Cardiac muscle cell (in vitro differentiated cells and primary cell): Measurements from ENCODE around the gene MSMB. TPM values are rescaled to one million over a fixed set of nuclear protein-coding genes. Genes with fewer than 3 reads are reported as not detected.
A peak's percentile ranks its signal among the peaks of the same experiment; 100 is the strongest.

Source experiments
- DNase-seq, 2 donors: peaks; one replicate each; pipeline versions ENCODE4 v3.0.0 to v3.0.0-alpha.2; 2010 to 2017; ENCODE audit warnings: low read depth in 1 of 2, low spot score in 1 of 2
- H3K27ac ChIP-seq: fragments of 200-600 bp; sonication (generic); 2 replicates; pipeline ENCODE4 v1.5.1; 2016
- H3K27me3 ChIP-seq: fragments of 200-600 bp; sonication (generic); 2 replicates; pipeline ENCODE4 v1.6.0; 2016; ENCODE audit warnings: control low read depth
- H3K36me3 ChIP-seq: fragments of 200-600 bp; sonication (generic); 2 replicates; pipeline ENCODE4 v1.5.1; 2016; ENCODE audit warnings: control low read depth
- H3K4me1 ChIP-seq: fragments of 200-600 bp; sonication (generic); 2 replicates; pipeline ENCODE4 v1.8.1; 2017; ENCODE audit warnings: low read depth, mild to moderate bottlenecking, mixed run types
- H3K4me3 ChIP-seq: fragments of 200-600 bp; sonication (generic); 2 replicates; pipeline ENCODE4 v1.5.1; 2016; ENCODE audit warnings: mild to moderate bottlenecking
- H3K9me3 ChIP-seq: fragments of 200-600 bp; sonication (generic); 2 replicates; pipeline ENCODE4 v1.5.1; 2017; ENCODE audit warnings: low read depth, mild to moderate bottlenecking, control low read depth
- polyA plus RNA-seq: library from polyadenylated mRNA; unstranded; fragments of >200 nt; fragmentation: Nextera tagmentation; extraction: Ambion mirVana; gene quantifications from 2 replicates; pipeline ENCODE4 v1.2.1, GENCODE V29; 2016
- total RNA-seq: library from RNA; depleted of rRNA; stranded (reverse); fragments of >200 nt; gene quantifications from 2 replicates; pipeline ENCODE4 v1.2.3, GENCODE V29; 2016
- TF ChIP-seq, protein P1 (sequence below): IDR thresholded peaks from 2 replicates; pipeline ENCODE4 v1.5.1; 2012; ENCODE audit warnings: low read depth, mild to moderate bottlenecking, low read length

The MSMB gene
- total and polyA plus RNA-seq, 2 experiments from 2014 or later, result not detected

DNA sequence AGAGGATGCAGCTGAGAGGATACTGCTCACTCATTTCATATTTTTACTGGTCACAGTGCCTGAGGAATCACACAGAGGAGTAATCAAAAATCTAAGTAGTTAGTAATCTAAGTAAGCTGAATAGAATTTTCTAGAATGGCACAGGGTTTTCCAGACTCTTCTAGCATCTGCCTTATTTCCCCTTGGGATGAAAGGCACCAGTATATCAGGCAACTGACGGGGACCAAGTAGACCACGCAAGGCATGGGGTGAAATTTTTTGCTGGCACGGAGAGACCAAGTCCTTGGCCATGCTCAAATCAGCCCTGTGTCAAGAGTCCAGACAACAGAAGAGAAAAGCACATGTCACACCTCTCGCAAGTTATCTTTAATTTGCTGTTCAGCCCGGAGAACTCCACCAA, 29.9 kb downstream of the MSMB start:
- no peak for DNase-seq
- Histone ChIP-seq H3K4me1 (peaks cover 50% of the 10 kb centered on the region), H3K27ac (no peak overlapping the region), H3K36me3 (peaks cover 48% of the 10 kb centered on the region), H3K4me3 (no peak overlapping the region), H3K27me3 (no peaks in the 10 kb centered on the region), H3K9me3 (no peaks in the 10 kb centered on the region)
- TF ChIP-seq, protein P1, sequence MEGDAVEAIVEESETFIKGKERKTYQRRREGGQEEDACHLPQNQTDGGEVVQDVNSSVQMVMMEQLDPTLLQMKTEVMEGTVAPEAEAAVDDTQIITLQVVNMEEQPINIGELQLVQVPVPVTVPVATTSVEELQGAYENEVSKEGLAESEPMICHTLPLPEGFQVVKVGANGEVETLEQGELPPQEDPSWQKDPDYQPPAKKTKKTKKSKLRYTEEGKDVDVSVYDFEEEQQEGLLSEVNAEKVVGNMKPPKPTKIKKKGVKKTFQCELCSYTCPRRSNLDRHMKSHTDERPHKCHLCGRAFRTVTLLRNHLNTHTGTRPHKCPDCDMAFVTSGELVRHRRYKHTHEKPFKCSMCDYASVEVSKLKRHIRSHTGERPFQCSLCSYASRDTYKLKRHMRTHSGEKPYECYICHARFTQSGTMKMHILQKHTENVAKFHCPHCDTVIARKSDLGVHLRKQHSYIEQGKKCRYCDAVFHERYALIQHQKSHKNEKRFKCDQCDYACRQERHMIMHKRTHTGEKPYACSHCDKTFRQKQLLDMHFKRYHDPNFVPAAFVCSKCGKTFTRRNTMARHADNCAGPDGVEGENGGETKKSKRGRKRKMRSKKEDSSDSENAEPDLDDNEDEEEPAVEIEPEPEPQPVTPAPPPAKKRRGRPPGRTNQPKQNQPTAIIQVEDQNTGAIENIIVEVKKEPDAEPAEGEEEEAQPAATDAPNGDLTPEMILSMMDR, result no peak

GRCh38 chr10:46014683-46015405, 31.2 kb downstream of the MSMB start:
- Histone ChIP-seq H3K9me3 (no peaks in the 10 kb centered on the region), H3K4me3 (no peak overlapping the region), H3K27ac (no peak overlapping the region), H3K27me3 (no peaks in the 10 kb centered on the region), H3K4me1 (peaks cover 38% of the 10 kb centered on the region), H3K36me3 (peaks cover 62% of the 10 kb centered on the region)
- TF ChIP-seq, protein P1, result no peak
- DNase-seq, result no peak

GRCh38 chr10:46014206-46014605, 31.9 kb downstream of the MSMB start:
- H3K4me1 ChIP-seq, result peaks cover 32% of the 10 kb centered on the region
- peaks cover 68% of the 10 kb centered on the region for H3K36me3 ChIP-seq

GRCh38 chr10:46012746-46013145, 33.3 kb downstream of the MSMB start:
- Histone ChIP-seq H3K27me3 (no peaks in the 10 kb centered on the region), H3K4me1 (peaks cover 17% of the 10 kb centered on the region), H3K36me3 (peaks cover 83% of the 10 kb centered on the region), H3K9me3 (no peaks in the 10 kb centered on the region), H3K27ac (peak overlapping the region; percentile 42), H3K4me3 (no peak overlapping the region)
- no peak for DNase-seq
- TF ChIP-seq, protein P1, result no peak

More at GRCh38 chr10:46014206-46014605, 31.9 kb downstream of the MSMB start:
- no peaks in the 10 kb centered on the region for H3K27me3 ChIP-seq
- TF ChIP-seq, protein P1, result no peak
- DNase-seq, result no peak
- no peaks in the 10 kb centered on the region for H3K9me3 ChIP-seq
- no peak overlapping the region for H3K4me3 ChIP-seq
- H3K27ac ChIP-seq, result no peak overlapping the region

DNA sequence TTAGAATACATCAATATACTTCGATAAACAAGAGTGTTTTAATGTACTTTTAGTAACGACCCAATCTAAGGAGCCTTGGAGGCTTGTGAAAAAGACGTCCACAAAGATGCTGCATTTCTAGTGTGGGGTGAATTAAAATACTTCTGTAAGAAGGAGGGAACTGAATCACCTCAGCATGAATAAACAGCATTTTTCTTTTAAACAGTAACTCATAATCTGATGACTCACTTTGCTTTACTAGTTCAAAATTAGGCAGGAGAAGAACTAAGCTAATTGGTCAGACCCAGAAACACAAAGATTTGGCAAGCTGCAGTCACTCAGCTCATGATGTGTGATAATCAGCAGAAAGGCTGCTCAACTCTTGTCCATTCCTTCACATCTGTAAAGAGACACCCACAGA, 39.9 kb downstream of the MSMB start:
- DNase-seq, result peak in 1 of 2 donors; percentile 67
- H3K4me1 ChIP-seq, result no peaks in the 10 kb centered on the region
- peaks cover 86% of the 10 kb centered on the region for H3K36me3 ChIP-seq
- TF ChIP-seq, protein P1, result no peak
- no peaks in the 10 kb centered on the region for H3K9me3 ChIP-seq
- peak overlapping the region; percentile 71 for H3K27ac ChIP-seq
- H3K27me3 ChIP-seq, result no peaks in the 10 kb centered on the region
- H3K4me3 ChIP-seq, result no peak overlapping the region
